Glomerular visceral epithelial cell (primary cell): ENCODE results near the gene DYNC1H1.
"Not testable (repeated sequence)": the region's sequence is repeated elsewhere in the genome, so short reads cannot be mapped to it uniquely, and the experiment has no call there.

Source experiments
- DNase-seq: peaks from one replicate; pipeline ENCODE4 v3.0.0-alpha.2; 2016; ENCODE audit errors: extremely low spot score

The DYNC1H1 gene

GRCh38 chr14:102063808-102064429, 99.5 kb downstream of the DYNC1H1 start:
- DNase-seq, result no peak

- DNase-seq, result not testable (repeated sequence)
These were observed 100.2 kb downstream of the DYNC1H1 start for GRCh38 chr14:102064590-102064989.

- no peak for DNase-seq
These were observed 101.7 kb downstream of the DYNC1H1 start for GRCh38 chr14:102066041-102066451.

- no peak for DNase-seq
These were observed 107.1 kb downstream of the DYNC1H1 start for GRCh38 chr14:102071283-102071998.

- DNase-seq, result no peak
These were observed 110.1 kb downstream of the DYNC1H1 start for GRCh38 chr14:102074415-102074964.

- DNase-seq, result no peak
These were observed 110.8 kb downstream of the DYNC1H1 start for GRCh38 chr14:102075155-102075554.

GRCh38 chr14:102077382-102077709, 113.0 kb downstream of the DYNC1H1 start:
- no peak for DNase-seq

- DNase-seq, result not testable (repeated sequence)
These were observed 114.0 kb downstream of the DYNC1H1 start for GRCh38 chr14:102078361-102078791.

GRCh38 chr14:102078831-102079699, 114.7 kb downstream of the DYNC1H1 start:
- no peak for DNase-seq

GRCh38 chr14:102079700-102079979, 115.3 kb downstream of the DYNC1H1 start:
- DNase-seq, result no peak

- DNase-seq, result no peak
These were observed 116.1 kb downstream of the DYNC1H1 start for GRCh38 chr14:102080183-102081080.

GRCh38 chr14:102081231-102082080, 117.1 kb downstream of the DYNC1H1 start:
- DNase-seq, result no peak

- not testable (repeated sequence) for DNase-seq
These were observed 120.1 kb downstream of the DYNC1H1 start for GRCh38 chr14:102084522-102084921.

- DNase-seq, result no peak
These were observed 120.6 kb downstream of the DYNC1H1 start for GRCh38 chr14:102084931-102085330.

GRCh38 chr14:102085488-102085887, 121.1 kb downstream of the DYNC1H1 start:
- DNase-seq, result no peak

- DNase-seq, result peak; percentile 56
These were observed 121.8 kb downstream of the DYNC1H1 start for GRCh38 chr14:102085948-102086708.

GRCh38 chr14:102086709-102086971, 122.3 kb downstream of the DYNC1H1 start:
- no peak for DNase-seq

GRCh38 chr14:102086972-102087761, 122.8 kb downstream of the DYNC1H1 start, which contains the start of gene HSP90AA1:
Gene HSP90AA1, minus strand, starts transcription at chr14:102087044. Its CDS starts 666 bp downstream, at chr14:102086378.
- DNase-seq, result peak; percentile 97

GRCh38 chr14:102087762-102088011, 123.3 kb downstream of the DYNC1H1 start:
- no peak for DNase-seq
